Measurements from ENCODE around the gene P2RX5.

GRCh38 chr17:3730881-3731429 lies 35.0 kb upstream of the P2RX5 start:
- TF ChIP-seq ZNF274 (IDR thresholded peaks at IDR 0.05; ENCODE audit: low read length) (no peak), ZNF274 (tag by site-specific recombination; IDR thresholded peaks at IDR 0.05; ENCODE audit: borderline replicate concordance) (no peak), ZNF571 (tag by site-specific recombination; IDR thresholded peaks at IDR 0.05) (no peak), ZNF600 (tag by site-specific recombination; IDR thresholded peaks at IDR 0.05) (no peak), ZNF548 (tag by site-specific recombination; IDR thresholded peaks at IDR 0.05) (no peak), ZNF792 (tag by site-specific recombination; IDR thresholded peaks at IDR 0.05) (no peak), ZNF580 (tag by site-specific recombination; IDR thresholded peaks at IDR 0.05) (no peak), CTCF (tag by site-specific recombination; IDR thresholded peaks at IDR 0.05) (no peak), ZNF202 (tag by site-specific recombination; IDR thresholded peaks at IDR 0.05; ENCODE audit: borderline replicate concordance) (no peak), SP2 (tag by site-specific recombination; IDR thresholded peaks at IDR 0.05) (no peak), OSR2 (tag by site-specific recombination; IDR thresholded peaks at IDR 0.05) (no peak), ZFP3 (tag by site-specific recombination; IDR thresholded peaks at IDR 0.05; ENCODE audit: low read depth) (no peak)

All from HEK293 (cell line).